ENCODE data around the gene PLCD4.
A peak's percentile ranks its signal among the peaks of the same experiment; 100 is the strongest.

Gene PLCD4

DNA sequence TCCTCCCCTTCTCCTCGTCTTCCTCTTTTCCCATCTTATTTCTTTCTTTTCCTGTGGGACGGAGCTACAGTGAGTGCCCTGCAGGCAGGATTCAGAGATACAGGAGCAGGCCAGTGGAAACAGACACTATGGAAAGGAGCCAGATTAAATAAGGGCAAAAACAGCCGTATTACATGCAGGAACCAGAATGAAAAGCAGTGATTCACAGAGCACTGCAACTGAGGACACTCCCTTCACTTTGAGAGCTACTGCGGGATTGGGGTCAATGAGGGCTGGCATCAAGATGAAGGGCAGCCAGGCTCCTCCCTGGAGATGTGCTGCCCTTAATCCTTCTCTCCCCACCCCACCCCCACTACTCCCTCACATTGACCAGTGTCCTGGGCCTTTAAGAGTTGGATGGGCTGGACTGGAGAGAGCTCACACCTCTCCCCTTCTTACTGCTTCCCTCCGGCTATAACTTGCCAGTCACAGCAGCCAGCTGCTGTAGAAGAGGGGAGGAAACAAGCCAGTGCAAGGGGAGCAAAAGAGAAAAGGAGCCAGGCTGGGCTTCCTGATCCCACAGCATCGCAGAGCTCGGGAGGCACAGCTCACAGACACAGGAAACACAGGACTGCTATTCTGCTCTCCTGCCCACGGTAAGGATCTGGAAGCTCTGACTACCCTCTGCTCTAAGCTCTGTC is at the start of gene PLCD4:
Gene PLCD4 (plus strand): TSS at position 464 of the 680 bp plus-strand sequence. CDS start 7,841 bp downstream, outside the sequence.
- no peak within 1 kb of the TSS for H3K4me3 ChIP-seq (ENCODE audit: low read depth, low read length)
- DNase-seq (ENCODE audit: low read depth): no peak
- TF ChIP-seq MYC (IDR thresholded peaks at IDR 0.05; ENCODE audit: low read depth, low read length) (no peak), POLR2A (IDR thresholded peaks at IDR 0.05; ENCODE audit: extremely low read depth, insufficient read length) (no peak)
- TF ChIP-seq, protein P1, sequence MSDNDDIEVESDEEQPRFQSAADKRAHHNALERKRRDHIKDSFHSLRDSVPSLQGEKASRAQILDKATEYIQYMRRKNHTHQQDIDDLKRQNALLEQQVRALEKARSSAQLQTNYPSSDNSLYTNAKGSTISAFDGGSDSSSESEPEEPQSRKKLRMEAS (IDR thresholded peaks at IDR 0.05; ENCODE audit: low read depth, low read length): no peak
- TF ChIP-seq, protein P2, sequence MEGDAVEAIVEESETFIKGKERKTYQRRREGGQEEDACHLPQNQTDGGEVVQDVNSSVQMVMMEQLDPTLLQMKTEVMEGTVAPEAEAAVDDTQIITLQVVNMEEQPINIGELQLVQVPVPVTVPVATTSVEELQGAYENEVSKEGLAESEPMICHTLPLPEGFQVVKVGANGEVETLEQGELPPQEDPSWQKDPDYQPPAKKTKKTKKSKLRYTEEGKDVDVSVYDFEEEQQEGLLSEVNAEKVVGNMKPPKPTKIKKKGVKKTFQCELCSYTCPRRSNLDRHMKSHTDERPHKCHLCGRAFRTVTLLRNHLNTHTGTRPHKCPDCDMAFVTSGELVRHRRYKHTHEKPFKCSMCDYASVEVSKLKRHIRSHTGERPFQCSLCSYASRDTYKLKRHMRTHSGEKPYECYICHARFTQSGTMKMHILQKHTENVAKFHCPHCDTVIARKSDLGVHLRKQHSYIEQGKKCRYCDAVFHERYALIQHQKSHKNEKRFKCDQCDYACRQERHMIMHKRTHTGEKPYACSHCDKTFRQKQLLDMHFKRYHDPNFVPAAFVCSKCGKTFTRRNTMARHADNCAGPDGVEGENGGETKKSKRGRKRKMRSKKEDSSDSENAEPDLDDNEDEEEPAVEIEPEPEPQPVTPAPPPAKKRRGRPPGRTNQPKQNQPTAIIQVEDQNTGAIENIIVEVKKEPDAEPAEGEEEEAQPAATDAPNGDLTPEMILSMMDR (IDR thresholded peaks at IDR 0.05; ENCODE audit: low read depth, low read length): no peak

DNA sequence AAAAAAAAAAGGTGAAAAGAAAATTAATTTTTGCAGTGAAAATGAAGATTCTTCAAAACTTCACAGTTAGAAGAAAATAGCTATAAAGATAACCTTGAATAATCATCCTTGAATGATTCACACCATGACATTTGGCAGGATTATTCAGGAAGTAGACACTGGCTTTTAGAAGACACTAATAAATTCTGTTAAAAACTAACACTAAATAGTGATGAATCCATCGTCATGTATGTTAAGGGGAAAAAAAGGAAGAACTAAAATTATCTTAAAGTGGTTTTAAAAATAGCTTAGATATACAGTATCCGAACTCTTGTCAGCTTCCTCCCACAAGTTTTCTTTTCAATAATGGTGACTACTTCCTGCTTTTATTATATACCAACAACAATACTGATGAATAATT is 49.8 kb upstream of the PLCD4 start:
- H3K4me3 ChIP-seq (ENCODE audit: low read depth, low read length): no peak overlapping the region
- no peak for DNase-seq (ENCODE audit: low read depth)
- TF ChIP-seq, protein P1 (IDR thresholded peaks at IDR 0.05; ENCODE audit: low read depth, low read length): no peak
- no peak for TF ChIP-seq MYC (IDR thresholded peaks at IDR 0.05; ENCODE audit: low read depth, low read length)
- TF ChIP-seq, protein P2 (IDR thresholded peaks at IDR 0.05; ENCODE audit: low read depth, low read length): no peak
- TF ChIP-seq POLR2A (IDR thresholded peaks at IDR 0.05; ENCODE audit: extremely low read depth, insufficient read length): no peak

DNA sequence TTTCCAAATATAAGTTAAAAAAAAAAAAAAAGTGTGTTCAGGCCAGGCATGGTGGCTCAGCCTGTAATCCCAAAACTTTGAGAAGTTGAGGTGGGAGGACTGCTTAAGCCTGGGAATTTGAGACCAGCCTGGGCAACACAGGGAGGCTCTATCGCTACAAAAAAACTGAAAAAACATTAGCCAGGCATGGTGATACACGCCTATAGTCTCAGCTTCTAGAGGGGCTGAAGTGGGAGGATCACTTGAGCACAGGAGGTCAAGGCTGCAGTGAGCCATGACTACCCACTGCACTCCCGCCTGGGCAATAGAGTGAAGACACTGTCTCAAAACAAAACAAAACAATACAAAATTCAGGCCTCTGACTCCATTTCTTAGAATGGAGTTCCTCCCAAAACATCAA is 48.7 kb upstream of the PLCD4 start:
- DNase-seq (ENCODE audit: low read depth): no peak
- no peak overlapping the region for H3K4me3 ChIP-seq (ENCODE audit: low read depth, low read length)
- no peak for TF ChIP-seq MYC (IDR thresholded peaks at IDR 0.05; ENCODE audit: low read depth, low read length)
- TF ChIP-seq, protein P2 (IDR thresholded peaks at IDR 0.05; ENCODE audit: low read depth, low read length): no peak
- TF ChIP-seq, protein P1 (IDR thresholded peaks at IDR 0.05; ENCODE audit: low read depth, low read length): no peak
- TF ChIP-seq POLR2A (IDR thresholded peaks at IDR 0.05; ENCODE audit: extremely low read depth, insufficient read length): no peak

DNA sequence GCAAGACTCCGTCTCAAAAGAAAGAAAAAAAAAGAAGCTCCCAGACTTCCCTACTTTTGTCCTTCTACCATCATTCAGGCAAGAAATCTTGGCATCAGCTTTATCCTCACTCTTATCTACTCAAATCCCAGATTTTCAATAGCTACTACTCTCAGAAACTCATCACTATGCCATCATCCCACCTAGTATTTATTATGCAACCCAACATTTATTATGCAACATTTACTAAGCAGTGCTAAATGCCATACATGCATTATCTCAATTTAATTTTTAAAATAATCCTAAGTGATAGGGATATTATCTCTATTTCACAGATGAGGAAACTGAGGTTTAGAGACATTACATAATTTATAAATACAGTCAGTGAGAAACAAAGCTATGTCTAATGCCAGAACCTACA is 43.6 kb upstream of the PLCD4 start:
- TF ChIP-seq, protein P2 (IDR thresholded peaks at IDR 0.05; ENCODE audit: low read depth, low read length): no peak
- no peak for TF ChIP-seq POLR2A (IDR thresholded peaks at IDR 0.05; ENCODE audit: extremely low read depth, insufficient read length)
- TF ChIP-seq, protein P1 (IDR thresholded peaks at IDR 0.05; ENCODE audit: low read depth, low read length): no peak
- no peak for TF ChIP-seq MYC (IDR thresholded peaks at IDR 0.05; ENCODE audit: low read depth, low read length)
- DNase-seq (ENCODE audit: low read depth): no peak
- H3K4me3 ChIP-seq (ENCODE audit: low read depth, low read length): no peak overlapping the region

DNA sequence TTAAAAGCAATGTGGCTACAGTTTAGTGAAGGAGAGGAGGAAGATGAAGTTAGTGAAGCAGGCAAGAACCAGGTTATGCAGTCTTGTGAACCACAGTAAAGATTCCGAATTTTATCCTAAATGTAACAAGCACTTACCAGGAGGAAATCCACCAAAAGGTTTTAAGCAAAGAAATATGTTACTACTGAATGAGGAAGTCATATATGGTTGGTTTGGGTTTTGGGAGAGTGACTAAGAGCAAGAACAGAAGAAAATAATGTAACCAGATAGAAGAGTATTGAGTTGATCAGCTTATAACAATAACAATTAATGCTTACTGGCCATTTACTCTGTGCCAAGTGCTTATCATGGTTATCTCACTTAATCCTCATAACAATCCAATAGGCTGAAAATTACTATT is 41.4 kb upstream of the PLCD4 start:
- TF ChIP-seq POLR2A (IDR thresholded peaks at IDR 0.05; ENCODE audit: extremely low read depth, insufficient read length) (no peak), MYC (IDR thresholded peaks at IDR 0.05; ENCODE audit: low read depth, low read length) (no peak)
- TF ChIP-seq, protein P2 (IDR thresholded peaks at IDR 0.05; ENCODE audit: low read depth, low read length): no peak
- TF ChIP-seq, protein P1 (IDR thresholded peaks at IDR 0.05; ENCODE audit: low read depth, low read length): no peak
- DNase-seq (ENCODE audit: low read depth): peak; percentile 33
- peak overlapping the region; percentile 75 for H3K4me3 ChIP-seq (ENCODE audit: low read depth, low read length)

Measured in NB4 (cell line).